Activated CD8-positive, alpha-beta T cell treated with anti-CD3 and anti-CD28 coated beads for 36 hours (primary cell): ENCODE measurements around the gene CLEC18C. TPM values are rescaled to one million over a fixed set of nuclear protein-coding genes. Genes with fewer than 3 reads are reported as not detected.
"Not testable (repeated sequence)": the region's sequence is repeated elsewhere in the genome, so short reads cannot be mapped to it uniquely, and the experiment has no call there.

ENCODE experiments used
- ATAC-seq: fragments of 200-7000 bp; cut with Tn5 transposase; one replicate; pipeline ENCODE4 v1.10.0; 2021; ENCODE audit warnings: mild to moderate bottlenecking, moderate library complexity
- CTCF ChIA-PET: fragments of 350-600 bp; sonication (Branson Sonifier 250); formaldehyde crosslinking; loops from one replicate; lab custom pipeline; 2021; ENCODE audit warnings: antibody characterized with exemption; lab: Charles Lee
- POLR2A ChIA-PET: fragments of 350-600 bp; sonication (Branson Sonifier 250); formaldehyde crosslinking; loops from one replicate; lab custom pipeline; 2021; ENCODE audit warnings: antibody characterized with exemption; lab: Charles Lee
- DNase-seq: peaks from one replicate; pipeline ENCODE4 v3.0.0-alpha.2; 2020
- H3K27ac Mint-ChIP-seq: one replicate; pipeline ENCODE4 v1.8.0; 2021; ENCODE audit warnings: mild to moderate bottlenecking, mixed read lengths
- H3K27me3 Mint-ChIP-seq: one replicate; pipeline ENCODE4 v1.8.0; 2021; ENCODE audit warnings: mixed read lengths
- H3K36me3 Mint-ChIP-seq: one replicate; pipeline ENCODE4 v1.8.0; 2021; ENCODE audit warnings: low read depth, mixed read lengths
- H3K4me1 Mint-ChIP-seq: one replicate; pipeline ENCODE4 v1.8.0; 2021; ENCODE audit warnings: low read depth, mixed read lengths
- H3K4me3 Mint-ChIP-seq: one replicate; pipeline ENCODE4 v1.8.0; 2021; ENCODE audit warnings: mild to moderate bottlenecking, moderate library complexity, mixed read lengths
- H3K9me3 Mint-ChIP-seq: one replicate; pipeline ENCODE4 v1.8.0; 2021; ENCODE audit warnings: mixed read lengths
- CTCF ChIP-seq: fragments of 200-600 bp; IDR thresholded peaks from one replicate; pipeline ENCODE4 v1.8.0; 2022; ENCODE audit warnings: antibody characterized with exemption, mild to moderate bottlenecking
- intact Hi-C: fragments of 100-400 bp; cut with micrococcal nuclease; formaldehyde crosslinking; loops from one replicate; pipeline ENCODE4 v1.10.0; 2022
- total RNA-seq, 2 experiments: library from RNA; stranded (reverse); gene quantifications; one replicate each; pipeline ENCODE4 v1.2.3, GENCODE V29; 2021

Gene CLEC18C
- total RNA-seq, 2 experiments from 2014 or later: not detected

GRCh38 chr16:70149296-70149695 is 24.3 kb upstream of the CLEC18C start:
- POLR2A ChIA-PET, H3K27me3 Mint-ChIP-seq, CTCF ChIA-PET, H3K9me3 Mint-ChIP-seq, H3K27ac Mint-ChIP-seq, H3K4me1 Mint-ChIP-seq, DNase-seq, H3K4me3 Mint-ChIP-seq, ATAC-seq, intact Hi-C loops: not testable (repeated sequence)
- H3K36me3 Mint-ChIP-seq: peaks cover 35% of the 10 kb centered on the region

GRCh38 chr16:70151391-70151790 is 22.2 kb upstream of the CLEC18C start:
- H3K4me1 Mint-ChIP-seq: no peaks in the 10 kb centered on the region
- H3K9me3 Mint-ChIP-seq: no peaks in the 10 kb centered on the region
- no peak for ATAC-seq
- H3K27me3 Mint-ChIP-seq: no peaks in the 10 kb centered on the region
- CTCF ChIA-PET: interaction anchor here (0.9 to 2.0 kb wide), 3 partner anchors 13 to 221 kb away, joined by 3 to 5 read pairs (median 4); no protein-coding TSS in a partner anchor
- POLR2A ChIA-PET: interaction anchor here (0.6 kb wide), 1 partner anchor 484 kb away, joined by 3 read pairs; no protein-coding TSS in a partner anchor
- TF ChIP-seq CTCF: no peak
- H3K27ac Mint-ChIP-seq: no peak overlapping the region
- intact Hi-C loops: no loop called here
- no peak overlapping the region for H3K4me3 Mint-ChIP-seq
- peaks cover 33% of the 10 kb centered on the region for H3K36me3 Mint-ChIP-seq
- DNase-seq: no peak

GRCh38 chr16:70151941-70152509 is 21.6 kb upstream of the CLEC18C start:
- ATAC-seq (no peak), DNase-seq (no peak)
- Mint-ChIP-seq H3K4me3 (no peak overlapping the region), H3K36me3 (peaks cover 40% of the 10 kb centered on the region), H3K27me3 (no peaks in the 10 kb centered on the region), H3K4me1 (no peaks in the 10 kb centered on the region), H3K9me3 (no peaks in the 10 kb centered on the region), H3K27ac (no peak overlapping the region)
- intact Hi-C loops: no loop called here
- CTCF ChIA-PET: interaction anchor here (0.9 to 2.0 kb wide), 3 partner anchors 13 to 222 kb away, joined by 3 to 5 read pairs (median 4); no protein-coding TSS in a partner anchor
- TF ChIP-seq CTCF: no peak
- POLR2A ChIA-PET: interaction anchor here (0.6 to 0.9 kb wide), 2 partner anchors 9 to 484 kb away, joined by 3 read pairs; no protein-coding TSS in a partner anchor

GRCh38 chr16:70152578-70153302 is 20.8 kb upstream of the CLEC18C start:
- intact Hi-C loops: no loop called here
- H3K27me3 Mint-ChIP-seq: no peaks in the 10 kb centered on the region
- no peak for TF ChIP-seq CTCF
- no peak overlapping the region for H3K27ac Mint-ChIP-seq
- ATAC-seq (no peak), DNase-seq (no peak)
- H3K9me3 Mint-ChIP-seq: no peaks in the 10 kb centered on the region
- ChIA-PET CTCF (interaction anchor here (1.0 to 2.0 kb wide), 3 partner anchors 12 to 223 kb away, joined by 4 to 5 read pairs (median 4); no protein-coding TSS in a partner anchor), POLR2A (interaction anchor here (0.9 kb wide), 1 partner anchor 9 kb away, joined by 3 read pairs; no protein-coding TSS in a partner anchor)
- no peak overlapping the region for H3K4me3 Mint-ChIP-seq
- H3K4me1 Mint-ChIP-seq: no peaks in the 10 kb centered on the region
- H3K36me3 Mint-ChIP-seq: peaks cover 45% of the 10 kb centered on the region

GRCh38 chr16:70154736-70155135 is 18.9 kb upstream of the CLEC18C start:
- H3K27ac Mint-ChIP-seq, H3K9me3 Mint-ChIP-seq, ATAC-seq, POLR2A ChIA-PET, H3K27me3 Mint-ChIP-seq, H3K4me3 Mint-ChIP-seq, DNase-seq, H3K4me1 Mint-ChIP-seq, intact Hi-C loops: not testable (repeated sequence)
- CTCF ChIA-PET: interaction anchor here (1.7 kb wide), 1 partner anchor 10 kb away, joined by 5 read pairs; no protein-coding TSS in a partner anchor
- peaks cover 40% of the 10 kb centered on the region for H3K36me3 Mint-ChIP-seq
